NCI-H460 (cell line): Measurements from ENCODE around the gene CCDC71L. TPM values are rescaled to one million over a fixed set of nuclear protein-coding genes. Genes with fewer than 3 reads are reported as not detected.

Experiments
- DNase-seq: peaks from one replicate; pipeline ENCODE4 v3.0.0-alpha.2; 2016; ENCODE audit warnings: low read depth; ENCODE audit errors: extremely low read depth
- total RNA-seq: library from RNA; depleted of rRNA; stranded (reverse); fragments of >200 nt; shearing (Covaris generic); gene quantifications from 2 replicates; pipeline ENCODE4 v1.2.3, GENCODE V29; 2014; rRNA removed

CCDC71L gene
- total RNA-seq, 1 experiment from 2014 or later: 8.3 TPM

- no peak for DNase-seq
Observed at GRCh38 chr7:106610996-106611886, 49.7 kb downstream of the CCDC71L start.

GRCh38 chr7:106609416-106609815, 51.5 kb downstream of the CCDC71L start:
- DNase-seq: no peak

- no peak for DNase-seq
Observed at GRCh38 chr7:106608661-106609060, 52.3 kb downstream of the CCDC71L start.

Other genes with a start within 250 kb of the CCDC71L start
- gene PIK3CG, start 204.1 kb upstream of the CCDC71L start, total RNA-seq: not detected in 2 replicates